Neural cell (in vitro differentiated cells): ENCODE results near the gene FAM163B.

Experiments used
- EZH2 ChIP-seq: fragments of 200-600, 300-800 bp; shearing (Covaris generic), sonication (generic); IDR thresholded peaks from 2 replicates; pipeline ENCODE4 v1.6.1; 2014; ENCODE audit warnings: antibody characterized with exemption, low read length, borderline replicate concordance, mild to moderate bottlenecking; ENCODE audit not compliant: insufficient read depth, poor library complexity, severe bottlenecking
- POLR2AphosphoS5 ChIP-seq: IDR thresholded peaks from 2 replicates; pipeline ENCODE4 v1.6.1; 2012
- TAF1 ChIP-seq: IDR thresholded peaks from 2 replicates; pipeline ENCODE4 v1.6.1; 2012; ENCODE audit warnings: low read depth
- TF ChIP-seq, protein P1 (sequence below): fragments of 450-650 bp; IDR thresholded peaks from 2 replicates; pipeline ENCODE4 v1.5.1; 2014; ENCODE audit warnings: antibody characterized with exemption, mild to moderate bottlenecking, moderate library complexity; ENCODE audit not compliant: poor library complexity, severe bottlenecking
- TF ChIP-seq, protein P2 (sequence below): IDR thresholded peaks from 2 replicates; pipeline ENCODE4 v1.6.1; 2012; ENCODE audit warnings: borderline replicate concordance

DNA sequence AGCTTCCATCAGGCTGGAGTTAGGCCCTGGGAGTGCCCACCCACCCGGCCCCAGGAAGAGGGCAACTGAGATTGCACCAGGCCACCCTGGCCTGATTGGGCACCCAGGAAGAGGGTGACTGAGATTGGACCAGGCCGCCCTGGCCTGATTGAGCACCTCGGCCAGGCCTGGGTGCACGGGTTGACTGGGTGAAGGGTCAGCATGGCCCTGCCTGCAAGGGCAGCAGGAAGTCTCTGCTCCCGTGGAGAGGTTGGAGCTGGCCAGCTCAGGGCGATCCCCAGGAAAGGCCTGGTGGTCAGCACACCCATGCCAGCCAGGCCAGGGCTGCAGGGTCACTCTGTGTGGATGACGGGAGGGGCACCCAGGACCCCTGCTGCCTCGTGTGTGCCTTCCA lies 62.9 kb downstream of the FAM163B start:
- TF ChIP-seq, protein P1, sequence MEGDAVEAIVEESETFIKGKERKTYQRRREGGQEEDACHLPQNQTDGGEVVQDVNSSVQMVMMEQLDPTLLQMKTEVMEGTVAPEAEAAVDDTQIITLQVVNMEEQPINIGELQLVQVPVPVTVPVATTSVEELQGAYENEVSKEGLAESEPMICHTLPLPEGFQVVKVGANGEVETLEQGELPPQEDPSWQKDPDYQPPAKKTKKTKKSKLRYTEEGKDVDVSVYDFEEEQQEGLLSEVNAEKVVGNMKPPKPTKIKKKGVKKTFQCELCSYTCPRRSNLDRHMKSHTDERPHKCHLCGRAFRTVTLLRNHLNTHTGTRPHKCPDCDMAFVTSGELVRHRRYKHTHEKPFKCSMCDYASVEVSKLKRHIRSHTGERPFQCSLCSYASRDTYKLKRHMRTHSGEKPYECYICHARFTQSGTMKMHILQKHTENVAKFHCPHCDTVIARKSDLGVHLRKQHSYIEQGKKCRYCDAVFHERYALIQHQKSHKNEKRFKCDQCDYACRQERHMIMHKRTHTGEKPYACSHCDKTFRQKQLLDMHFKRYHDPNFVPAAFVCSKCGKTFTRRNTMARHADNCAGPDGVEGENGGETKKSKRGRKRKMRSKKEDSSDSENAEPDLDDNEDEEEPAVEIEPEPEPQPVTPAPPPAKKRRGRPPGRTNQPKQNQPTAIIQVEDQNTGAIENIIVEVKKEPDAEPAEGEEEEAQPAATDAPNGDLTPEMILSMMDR, result no peak
- TF ChIP-seq, protein P2, sequence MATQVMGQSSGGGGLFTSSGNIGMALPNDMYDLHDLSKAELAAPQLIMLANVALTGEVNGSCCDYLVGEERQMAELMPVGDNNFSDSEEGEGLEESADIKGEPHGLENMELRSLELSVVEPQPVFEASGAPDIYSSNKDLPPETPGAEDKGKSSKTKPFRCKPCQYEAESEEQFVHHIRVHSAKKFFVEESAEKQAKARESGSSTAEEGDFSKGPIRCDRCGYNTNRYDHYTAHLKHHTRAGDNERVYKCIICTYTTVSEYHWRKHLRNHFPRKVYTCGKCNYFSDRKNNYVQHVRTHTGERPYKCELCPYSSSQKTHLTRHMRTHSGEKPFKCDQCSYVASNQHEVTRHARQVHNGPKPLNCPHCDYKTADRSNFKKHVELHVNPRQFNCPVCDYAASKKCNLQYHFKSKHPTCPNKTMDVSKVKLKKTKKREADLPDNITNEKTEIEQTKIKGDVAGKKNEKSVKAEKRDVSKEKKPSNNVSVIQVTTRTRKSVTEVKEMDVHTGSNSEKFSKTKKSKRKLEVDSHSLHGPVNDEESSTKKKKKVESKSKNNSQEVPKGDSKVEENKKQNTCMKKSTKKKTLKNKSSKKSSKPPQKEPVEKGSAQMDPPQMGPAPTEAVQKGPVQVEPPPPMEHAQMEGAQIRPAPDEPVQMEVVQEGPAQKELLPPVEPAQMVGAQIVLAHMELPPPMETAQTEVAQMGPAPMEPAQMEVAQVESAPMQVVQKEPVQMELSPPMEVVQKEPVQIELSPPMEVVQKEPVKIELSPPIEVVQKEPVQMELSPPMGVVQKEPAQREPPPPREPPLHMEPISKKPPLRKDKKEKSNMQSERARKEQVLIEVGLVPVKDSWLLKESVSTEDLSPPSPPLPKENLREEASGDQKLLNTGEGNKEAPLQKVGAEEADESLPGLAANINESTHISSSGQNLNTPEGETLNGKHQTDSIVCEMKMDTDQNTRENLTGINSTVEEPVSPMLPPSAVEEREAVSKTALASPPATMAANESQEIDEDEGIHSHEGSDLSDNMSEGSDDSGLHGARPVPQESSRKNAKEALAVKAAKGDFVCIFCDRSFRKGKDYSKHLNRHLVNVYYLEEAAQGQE, result no peak
- TF ChIP-seq TAF1, result no peak
- TF ChIP-seq EZH2, result no peak
- TF ChIP-seq POLR2AphosphoS5, result no peak
